OCI-LY1 (cell line): ENCODE measurements around the gene TXNL4B.
"Not testable (repeated sequence)": the region's sequence is repeated elsewhere in the genome, so short reads cannot be mapped to it uniquely, and the experiment has no call there.

Experiments used
- H2AFZ ChIP-seq: fragments of 200-600 bp; sonication (generic), shearing (Covaris generic); 2 replicates; pipeline ENCODE4 v1.6.0; 2014; ENCODE audit warnings: antibody characterized with exemption, mild to moderate bottlenecking, low read length
- H3F3A ChIP-seq: fragments of 200-600 bp; sonication (generic), shearing (Covaris generic); 2 replicates; pipeline ENCODE4 v1.6.0; 2014; ENCODE audit warnings: mild to moderate bottlenecking, antibody characterized with exemption, low read length, moderate library complexity; ENCODE audit not compliant: insufficient read depth
- H3K27ac ChIP-seq: fragments of 200-600 bp; sonication (generic); 2 replicates; pipeline ENCODE4 v1.5.1; 2014; ENCODE audit warnings: low read length, mixed run types, mild to moderate bottlenecking, low read depth; ENCODE audit not compliant: poor library complexity, severe bottlenecking
- H3K27me3 ChIP-seq: fragments of 200-600 bp; sonication (generic); 2 replicates; pipeline ENCODE4 v1.6.0; 2014; ENCODE audit warnings: antibody characterized with exemption, mild to moderate bottlenecking, low read length, moderate library complexity; ENCODE audit not compliant: insufficient read depth
- H3K36me3 ChIP-seq: fragments of 200-600 bp; sonication (generic); 2 replicates; pipeline ENCODE4 v1.6.1; 2014; ENCODE audit warnings: mild to moderate bottlenecking, antibody characterized with exemption, low read length, moderate library complexity, mixed read lengths; ENCODE audit not compliant: insufficient read depth
- H3K4me1 ChIP-seq: fragments of 200-600 bp; sonication (generic); 2 replicates; pipeline ENCODE4 v1.5.1; 2014; ENCODE audit warnings: mild to moderate bottlenecking, low read length, moderate library complexity; ENCODE audit not compliant: insufficient read depth, severe bottlenecking
- H3K4me2 ChIP-seq: fragments of 200-600 bp; sonication (generic), shearing (Covaris generic); 2 replicates; pipeline ENCODE4 v1.6.1; 2014; ENCODE audit warnings: low read length
- H3K4me3 ChIP-seq: fragments of 200-600 bp; sonication (generic); 2 replicates; pipeline ENCODE4 v1.5.1; 2014; ENCODE audit warnings: low read length, low read depth, mild to moderate bottlenecking, mixed read lengths; ENCODE audit not compliant: poor library complexity, severe bottlenecking
- H3K79me2 ChIP-seq: fragments of 200-600 bp; shearing (Covaris generic); 2 replicates; pipeline ENCODE4 v1.6.1; 2016; ENCODE audit warnings: mixed run types, low read length, mixed read lengths; ENCODE audit not compliant: insufficient read depth
- H3K9ac ChIP-seq: fragments of 200-600 bp; sonication (generic), shearing (Covaris generic); 2 replicates; pipeline ENCODE4 v1.6.1; 2014; ENCODE audit warnings: mild to moderate bottlenecking, low read length, mixed read lengths
- H3K9me2 ChIP-seq: fragments of 200-600 bp; sonication (generic), shearing (Covaris generic); 2 replicates; pipeline ENCODE4 v1.6.1; 2014; ENCODE audit warnings: low read depth, mild to moderate bottlenecking, low read length, mixed read lengths
- H3K9me3 ChIP-seq: fragments of 200-600 bp; shearing (Covaris generic); 2 replicates; pipeline ENCODE4 v1.6.1; 2014; ENCODE audit warnings: low read length, mixed read lengths
- H4K20me1 ChIP-seq: fragments of 200-600 bp; sonication (generic), shearing (Covaris generic); 2 replicates; pipeline ENCODE4 v1.6.0; 2016; ENCODE audit warnings: mild to moderate bottlenecking, low read length; ENCODE audit not compliant: insufficient read depth
- EZH2 ChIP-seq: fragments of 200-600 bp; sonication (generic), shearing (Covaris generic); IDR thresholded peaks from 2 replicates; pipeline ENCODE4 v1.8.0; 2017; ENCODE audit warnings: borderline replicate concordance, mixed run types, mild to moderate bottlenecking, antibody characterized with exemption, low read length, moderate library complexity, mixed read lengths
- TF ChIP-seq, protein P1 (sequence below): fragments of 200-600 bp; sonication (generic), shearing (Covaris generic); IDR thresholded peaks from 2 replicates; pipeline ENCODE4 v1.5.1; 2017; ENCODE audit warnings: mild to moderate bottlenecking, antibody characterized with exemption, low read length, moderate library complexity, mixed read lengths

Gene TXNL4B

DNA sequence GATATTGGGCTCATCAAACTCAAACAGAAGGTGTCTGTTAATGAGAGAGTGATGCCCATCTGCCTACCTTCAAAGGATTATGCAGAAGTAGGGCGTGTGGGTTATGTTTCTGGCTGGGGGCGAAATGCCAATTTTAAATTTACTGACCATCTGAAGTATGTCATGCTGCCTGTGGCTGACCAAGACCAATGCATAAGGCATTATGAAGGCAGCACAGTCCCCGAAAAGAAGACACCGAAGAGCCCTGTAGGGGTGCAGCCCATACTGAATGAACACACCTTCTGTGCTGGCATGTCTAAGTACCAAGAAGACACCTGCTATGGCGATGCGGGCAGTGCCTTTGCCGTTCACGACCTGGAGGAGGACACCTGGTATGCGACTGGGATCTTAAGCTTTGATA, 33.0 kb downstream of the TXNL4B start:
- Histone ChIP-seq H3K79me2 (no peaks in the 10 kb centered on the region), H3K27me3 (0 out of 2 replicates have a peak, but pooled peaks cover 7% of the 10 kb centered on the region), H3K27ac (no peak overlapping the region), H3K4me2 (no peak overlapping the region), H3F3A (no peaks in the 10 kb centered on the region), H3K4me3 (no peak overlapping the region), H4K20me1 (no peaks in the 10 kb centered on the region), H3K9me3 (no peaks in the 10 kb centered on the region), H3K9ac (no peak overlapping the region), H3K9me2 (no peaks in the 10 kb centered on the region), H2AFZ (no peak overlapping the region), H3K36me3 (no peaks in the 10 kb centered on the region), H3K4me1 (no peaks in the 10 kb centered on the region)
- TF ChIP-seq EZH2: no peak
- TF ChIP-seq, protein P1, sequence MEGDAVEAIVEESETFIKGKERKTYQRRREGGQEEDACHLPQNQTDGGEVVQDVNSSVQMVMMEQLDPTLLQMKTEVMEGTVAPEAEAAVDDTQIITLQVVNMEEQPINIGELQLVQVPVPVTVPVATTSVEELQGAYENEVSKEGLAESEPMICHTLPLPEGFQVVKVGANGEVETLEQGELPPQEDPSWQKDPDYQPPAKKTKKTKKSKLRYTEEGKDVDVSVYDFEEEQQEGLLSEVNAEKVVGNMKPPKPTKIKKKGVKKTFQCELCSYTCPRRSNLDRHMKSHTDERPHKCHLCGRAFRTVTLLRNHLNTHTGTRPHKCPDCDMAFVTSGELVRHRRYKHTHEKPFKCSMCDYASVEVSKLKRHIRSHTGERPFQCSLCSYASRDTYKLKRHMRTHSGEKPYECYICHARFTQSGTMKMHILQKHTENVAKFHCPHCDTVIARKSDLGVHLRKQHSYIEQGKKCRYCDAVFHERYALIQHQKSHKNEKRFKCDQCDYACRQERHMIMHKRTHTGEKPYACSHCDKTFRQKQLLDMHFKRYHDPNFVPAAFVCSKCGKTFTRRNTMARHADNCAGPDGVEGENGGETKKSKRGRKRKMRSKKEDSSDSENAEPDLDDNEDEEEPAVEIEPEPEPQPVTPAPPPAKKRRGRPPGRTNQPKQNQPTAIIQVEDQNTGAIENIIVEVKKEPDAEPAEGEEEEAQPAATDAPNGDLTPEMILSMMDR: no peak

- not testable (repeated sequence) for H3F3A ChIP-seq, H4K20me1 ChIP-seq, H3K9me2 ChIP-seq, H3K4me2 ChIP-seq, H3K9ac ChIP-seq, H3K27ac ChIP-seq, H3K9me3 ChIP-seq, H3K4me3 ChIP-seq, H3K4me1 ChIP-seq, H3K27me3 ChIP-seq, H3K79me2 ChIP-seq, H2AFZ ChIP-seq, H3K36me3 ChIP-seq
These were observed 34.4 kb downstream of the TXNL4B start for GRCh38 chr16:72059060-72059459.

- not testable (repeated sequence) for H3K9me3 ChIP-seq, H3K79me2 ChIP-seq, H3K4me3 ChIP-seq, H3K36me3 ChIP-seq, H3K4me1 ChIP-seq, H3K9me2 ChIP-seq, H3K4me2 ChIP-seq, H4K20me1 ChIP-seq, H2AFZ ChIP-seq, H3K27me3 ChIP-seq, H3K27ac ChIP-seq, H3K9ac ChIP-seq, H3F3A ChIP-seq
These were observed 36.1 kb downstream of the TXNL4B start for GRCh38 chr16:72057313-72057712.

- H3K79me2 ChIP-seq: no peaks in the 10 kb centered on the region
- H3K9me2 ChIP-seq: no peaks in the 10 kb centered on the region
- no peaks in the 10 kb centered on the region for H3K27me3 ChIP-seq
- no peak overlapping the region for H3K4me2 ChIP-seq
- no peak overlapping the region for H3K4me3 ChIP-seq
- no peak overlapping the region for H3K9ac ChIP-seq
- H3K4me1 ChIP-seq: no peaks in the 10 kb centered on the region
- H3K27ac ChIP-seq: no peak overlapping the region
- no peaks in the 10 kb centered on the region for H4K20me1 ChIP-seq
- H3K9me3 ChIP-seq: no peaks in the 10 kb centered on the region
- no peak for TF ChIP-seq EZH2
- TF ChIP-seq, protein P1: no peak
- H3K36me3 ChIP-seq: no peaks in the 10 kb centered on the region
- H2AFZ ChIP-seq: no peak overlapping the region
- H3F3A ChIP-seq: no peaks in the 10 kb centered on the region
These were observed 37.5 kb downstream of the TXNL4B start for GRCh38 chr16:72055911-72056310.

DNA sequence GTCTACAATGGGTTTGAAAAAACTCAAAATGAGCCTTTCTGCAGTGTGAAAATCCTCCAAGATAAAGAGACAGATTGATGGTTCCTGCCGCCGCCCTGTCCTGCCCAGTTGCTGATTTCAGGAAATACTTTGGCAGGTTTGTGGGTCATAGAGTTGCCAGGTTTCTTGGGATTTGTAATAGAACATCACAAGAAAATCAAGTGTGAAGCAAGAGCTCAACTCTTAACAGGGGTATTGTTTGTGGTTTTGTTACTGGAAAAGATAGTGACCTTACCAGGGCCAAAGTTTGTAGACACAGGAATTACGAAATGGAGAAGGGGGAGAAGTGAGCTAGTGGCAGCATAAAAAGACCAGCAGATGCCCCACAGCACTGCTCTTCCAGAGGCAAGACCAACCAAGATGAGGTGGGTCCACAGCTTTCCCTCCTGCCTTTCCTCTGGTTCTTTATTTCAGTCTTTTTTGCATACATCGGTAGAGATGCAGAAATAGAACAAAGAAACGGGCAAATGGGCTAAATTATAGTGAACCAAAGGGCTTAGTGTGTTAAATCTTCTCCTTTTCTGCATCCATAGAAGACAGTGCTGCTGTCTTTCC, 39.1 kb downstream of the TXNL4B start, which contains the start of gene HP:
TSS of gene HP (plus strand) at position 252 of the 594 bp plus-strand sequence. CDS start at position 400, 148 bp downstream.
- H3K27me3 ChIP-seq, H3K4me1 ChIP-seq: not testable (repeated sequence)

More for the DNA sequence above, 39.1 kb downstream of the TXNL4B start, which contains the start of gene HP:
- not testable (repeated sequence) for H3K4me2 ChIP-seq, H3K36me3 ChIP-seq, H3K9ac ChIP-seq, H3K9me3 ChIP-seq, H3K27ac ChIP-seq, H2AFZ ChIP-seq, H3K9me2 ChIP-seq, H3F3A ChIP-seq, H3K79me2 ChIP-seq, H3K4me3 ChIP-seq, H4K20me1 ChIP-seq
